Ectodermal cell (in vitro differentiated cells): Measurements from ENCODE around the gene SH3YL1.

Experiments used
- H3K27ac ChIP-seq: 2 replicates; pipeline ENCODE4 v1.7.0; 2013; ENCODE audit warnings: mild to moderate bottlenecking, low read depth, low read length; ENCODE audit not compliant: insufficient read depth, poor library complexity, severe bottlenecking
- H3K27me3 ChIP-seq: 2 replicates; pipeline ENCODE4 v1.7.0; 2013; ENCODE audit warnings: mild to moderate bottlenecking, low read length; ENCODE audit not compliant: insufficient read depth, control insufficient read depth, poor library complexity, severe bottlenecking
- H3K36me3 ChIP-seq: one replicate; pipeline ENCODE4 v1.7.0; 2013; ENCODE audit warnings: low read length; ENCODE audit not compliant: control insufficient read depth, insufficient read depth
- H3K4me1 ChIP-seq: one replicate; pipeline ENCODE4 v1.7.0; 2013; ENCODE audit warnings: low read length; ENCODE audit not compliant: control insufficient read depth, insufficient read depth
- H3K4me3 ChIP-seq: 2 replicates; pipeline ENCODE4 v1.7.0; 2013; ENCODE audit warnings: low read depth, low read length, control low read depth; ENCODE audit not compliant: insufficient read depth
- H3K9me3 ChIP-seq: 2 replicates; pipeline ENCODE4 v1.7.0; 2013; ENCODE audit warnings: mild to moderate bottlenecking, low read length, moderate library complexity; ENCODE audit not compliant: control insufficient read depth
- WGBS, 2 experiments: methylation state at CpG; one replicate each; pipeline ENCODE4 v1.1.7; 2013; ENCODE audit warnings: missing lambda C conversion rate in 2 of 2; 5-methylcytosine and 5-hydroxymethylcytosine counted together

Gene SH3YL1

GRCh38 chr2:288758-289361 is 25.0 kb upstream of the SH3YL1 start:
- 1% methylated on average over 28 to 32 of the region's 42 CpGs for WGBS, 2 experiments
- Histone ChIP-seq H3K4me1 (peaks cover 28% of the 10 kb centered on the region), H3K27ac (no peak overlapping the region), H3K9me3 (no peaks in the 10 kb centered on the region), H3K27me3 (peaks cover 71% of the 10 kb centered on the region), H3K36me3 (no peaks in the 10 kb centered on the region), H3K4me3 (peak overlapping the region; percentile 21)

GRCh38 chr2:287911-288757 is 24.3 kb upstream of the SH3YL1 start, which contains the start of gene ALKAL2:
Gene ALKAL2 (minus strand): TSS chr2:288091. CDS start chr2:287835, 256 bp downstream.
- WGBS, 2 experiments, result 1% methylated on average over 128 of the region's 128 CpGs
- H3K27me3 ChIP-seq, result peaks cover 71% of the 10 kb centered on the region

DNA sequence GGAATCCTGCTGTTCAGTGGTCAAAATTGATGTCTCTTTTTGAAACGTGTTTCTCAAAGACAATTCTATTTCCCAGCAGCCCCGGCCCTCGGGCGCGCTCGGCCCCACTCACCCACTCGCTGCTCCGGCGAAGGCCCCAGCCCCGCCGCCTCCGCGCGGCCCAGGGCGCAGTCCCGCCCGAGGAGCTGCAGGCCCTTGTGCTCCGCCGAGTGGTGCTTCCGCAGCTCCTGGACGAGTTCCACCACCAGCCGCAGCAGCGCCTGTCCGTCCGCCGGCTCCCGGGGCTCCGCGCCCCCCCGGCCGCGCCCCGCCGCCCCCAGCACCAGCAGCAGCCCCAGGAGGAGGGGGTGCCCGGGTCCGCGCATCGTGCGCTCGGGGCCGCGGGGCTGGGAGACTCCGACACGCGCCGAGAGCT is 23.6 kb upstream of the SH3YL1 start:
- Histone ChIP-seq H3K9me3 (no peaks in the 10 kb centered on the region), H3K36me3 (no peaks in the 10 kb centered on the region), H3K27me3 (peaks cover 71% of the 10 kb centered on the region), H3K27ac (no peak overlapping the region), H3K4me1 (peaks cover 28% of the 10 kb centered on the region), H3K4me3 (peak overlapping the region; percentile 28)
- WGBS, 2 experiments, result 0 to 1% methylated on average over 44 to 46 of the region's 46 CpGs

More at GRCh38 chr2:287911-288757, 24.3 kb upstream of the SH3YL1 start, which contains the start of gene ALKAL2:
- Histone ChIP-seq H3K27ac (no peak within 1 kb of the TSS), H3K36me3 (no peaks in the 10 kb centered on the region), H3K4me3 (peak within 1 kb of the TSS; percentile 28), H3K9me3 (no peaks in the 10 kb centered on the region), H3K4me1 (peaks cover 28% of the 10 kb centered on the region)

- H3K4me1 ChIP-seq, result peaks cover 28% of the 10 kb centered on the region
- peaks cover 71% of the 10 kb centered on the region for H3K27me3 ChIP-seq
- peaks cover 2% of the 10 kb centered on the region for H3K36me3 ChIP-seq
- WGBS, 2 experiments, result 2% methylated on average over 20 of the region's 20 CpGs
- no peaks in the 10 kb centered on the region for H3K9me3 ChIP-seq
- H3K27ac ChIP-seq, result no peak overlapping the region
- H3K4me3 ChIP-seq, result no peak overlapping the region
Observed at GRCh38 chr2:286774-287392, 23.1 kb upstream of the SH3YL1 start.

- WGBS, 2 experiments, result 84 to 85% methylated on average over 6 of the region's 6 CpGs
- no peak overlapping the region for H3K27ac ChIP-seq
- no peaks in the 10 kb centered on the region for H3K9me3 ChIP-seq
- H3K27me3 ChIP-seq, result peaks cover 66% of the 10 kb centered on the region
- H3K4me3 ChIP-seq, result no peak overlapping the region
- peaks cover 28% of the 10 kb centered on the region for H3K4me1 ChIP-seq
- H3K36me3 ChIP-seq, result peaks cover 4% of the 10 kb centered on the region
Observed at GRCh38 chr2:286035-286434, 22.2 kb upstream of the SH3YL1 start.

GRCh38 chr2:285531-285930 is 21.7 kb upstream of the SH3YL1 start:
- H3K9me3 ChIP-seq, result no peaks in the 10 kb centered on the region
- peaks cover 28% of the 10 kb centered on the region for H3K4me1 ChIP-seq
- H3K27ac ChIP-seq, result no peak overlapping the region
- H3K36me3 ChIP-seq, result peaks cover 4% of the 10 kb centered on the region
- peaks cover 61% of the 10 kb centered on the region for H3K27me3 ChIP-seq
- no peak overlapping the region for H3K4me3 ChIP-seq
- WGBS, 2 experiments, result 69 to 78% methylated on average over 1 of the region's 1 CpG

DNA sequence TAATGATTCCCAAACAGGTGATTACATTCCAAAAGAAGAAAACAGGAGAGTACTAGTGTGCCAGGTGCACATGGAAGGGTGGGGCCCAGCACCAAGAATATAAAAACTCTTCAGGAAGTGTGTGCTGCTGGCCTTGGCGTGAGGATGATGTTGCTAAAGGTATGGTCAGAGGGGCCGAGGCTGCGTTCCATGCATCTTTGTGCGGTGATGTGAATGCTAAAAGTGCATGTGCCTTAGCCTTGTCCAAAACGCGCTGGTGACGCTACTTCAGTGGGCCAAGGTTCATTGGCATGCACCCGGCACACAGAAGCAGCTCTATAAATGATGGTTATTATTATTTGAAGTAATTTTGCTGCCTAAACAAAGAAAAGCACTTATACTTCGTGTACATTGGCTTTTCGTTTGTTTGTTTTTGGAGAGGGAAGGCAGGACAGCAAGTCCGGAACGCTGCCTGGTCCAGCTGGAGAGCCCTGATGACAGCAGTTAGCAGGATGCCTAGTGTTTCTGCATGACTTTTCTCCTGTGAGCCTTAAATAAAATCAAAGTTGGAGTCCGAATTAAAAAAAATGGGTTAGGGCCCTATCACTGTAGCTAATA is 21.2 kb upstream of the SH3YL1 start:
- no peak overlapping the region for H3K4me3 ChIP-seq
- H3K9me3 ChIP-seq, result no peaks in the 10 kb centered on the region
- H3K27me3 ChIP-seq, result peaks cover 55% of the 10 kb centered on the region
- WGBS, 2 experiments, result 67 to 73% methylated on average over 13 of the region's 13 CpGs
- peaks cover 28% of the 10 kb centered on the region for H3K4me1 ChIP-seq
- H3K36me3 ChIP-seq, result peaks cover 4% of the 10 kb centered on the region
- H3K27ac ChIP-seq, result no peak overlapping the region

DNA sequence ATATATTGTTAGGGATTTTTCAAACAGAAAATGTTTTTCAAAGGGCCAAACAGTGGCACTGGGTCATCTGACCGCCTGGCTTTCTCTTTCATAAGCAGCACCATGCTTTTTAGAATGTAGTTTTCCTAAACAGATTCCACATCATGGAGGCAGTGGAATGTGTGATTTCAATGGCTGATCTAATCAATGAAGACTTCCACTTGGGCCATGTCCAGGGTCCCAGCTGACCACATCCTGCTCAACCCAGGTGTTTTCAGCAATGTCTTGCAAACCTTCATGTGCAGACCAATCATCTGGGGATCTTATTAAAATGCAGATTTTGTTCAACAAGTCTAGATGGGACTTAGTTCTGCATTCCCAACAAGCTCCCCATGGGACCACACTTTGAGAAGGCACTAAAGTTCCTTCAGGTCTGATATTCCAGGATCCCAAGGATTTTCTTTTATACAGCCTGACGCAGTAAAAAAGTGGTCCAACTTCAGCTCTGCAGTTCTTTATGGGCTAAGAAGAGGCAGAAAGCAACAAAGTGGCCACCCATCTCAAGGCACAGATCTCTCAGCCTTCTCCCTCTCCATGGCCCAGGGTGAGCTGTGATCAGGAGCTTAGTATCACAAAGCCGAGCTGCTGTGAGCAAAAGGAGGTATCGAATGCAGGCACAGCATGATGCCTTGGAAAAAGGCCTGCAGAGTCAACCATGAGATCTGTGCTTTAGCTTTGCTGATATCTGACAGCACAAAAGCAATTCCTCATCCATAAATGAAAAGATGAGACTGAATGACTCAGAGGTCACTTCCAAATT is 20.4 kb upstream of the SH3YL1 start:
- H3K4me1 ChIP-seq, result peaks cover 25% of the 10 kb centered on the region
- WGBS, 2 experiments, result 37 to 41% methylated on average over 4 of the region's 4 CpGs
- H3K27me3 ChIP-seq, result peaks cover 47% of the 10 kb centered on the region
- H3K36me3 ChIP-seq, result peaks cover 4% of the 10 kb centered on the region
- H3K9me3 ChIP-seq, result no peaks in the 10 kb centered on the region
- H3K27ac ChIP-seq, result no peak overlapping the region
- H3K4me3 ChIP-seq, result no peak overlapping the region

- Histone ChIP-seq H3K4me1 (peaks cover 24% of the 10 kb centered on the region), H3K27me3 (peaks cover 32% of the 10 kb centered on the region), H3K4me3 (no peak overlapping the region), H3K36me3 (peaks cover 14% of the 10 kb centered on the region), H3K9me3 (no peaks in the 10 kb centered on the region), H3K27ac (no peak overlapping the region)
- 95 to 98% methylated on average over 11 to 12 of the region's 12 CpGs for WGBS, 2 experiments
Observed at GRCh38 chr2:282371-283263, 18.8 kb upstream of the SH3YL1 start.
